GM12801 (cell line): ENCODE data around the gene EGFR.

Source experiments
- CTCF ChIP-seq: IDR thresholded peaks from one replicate; pipeline ENCODE4 v1.5.1; 2011; ENCODE audit warnings: control low read depth; ENCODE audit not compliant: insufficient read length; ENCODE audit errors: extremely low read depth

The EGFR gene

GRCh38 chr7:55249332-55249731 lies 230.5 kb downstream of the EGFR start:
- no peak for TF ChIP-seq CTCF

- no peak for TF ChIP-seq CTCF
These were observed 231.5 kb downstream of the EGFR start for GRCh38 chr7:55250313-55250712.

- TF ChIP-seq CTCF: no peak
These were observed 232.5 kb downstream of the EGFR start for GRCh38 chr7:55251313-55251712.

- TF ChIP-seq CTCF: no peak
These were observed 233.1 kb downstream of the EGFR start for GRCh38 chr7:55251911-55252310.

- TF ChIP-seq CTCF: no peak
These were observed 233.6 kb downstream of the EGFR start for GRCh38 chr7:55252386-55252785.

- TF ChIP-seq CTCF: no peak
These were observed 234.4 kb downstream of the EGFR start for GRCh38 chr7:55253188-55253587.

- TF ChIP-seq CTCF: no peak
These were observed 235.4 kb downstream of the EGFR start for GRCh38 chr7:55254242-55254595.
